ENCODE measurements around the gene AXIN2.

The AXIN2 gene

DNA sequence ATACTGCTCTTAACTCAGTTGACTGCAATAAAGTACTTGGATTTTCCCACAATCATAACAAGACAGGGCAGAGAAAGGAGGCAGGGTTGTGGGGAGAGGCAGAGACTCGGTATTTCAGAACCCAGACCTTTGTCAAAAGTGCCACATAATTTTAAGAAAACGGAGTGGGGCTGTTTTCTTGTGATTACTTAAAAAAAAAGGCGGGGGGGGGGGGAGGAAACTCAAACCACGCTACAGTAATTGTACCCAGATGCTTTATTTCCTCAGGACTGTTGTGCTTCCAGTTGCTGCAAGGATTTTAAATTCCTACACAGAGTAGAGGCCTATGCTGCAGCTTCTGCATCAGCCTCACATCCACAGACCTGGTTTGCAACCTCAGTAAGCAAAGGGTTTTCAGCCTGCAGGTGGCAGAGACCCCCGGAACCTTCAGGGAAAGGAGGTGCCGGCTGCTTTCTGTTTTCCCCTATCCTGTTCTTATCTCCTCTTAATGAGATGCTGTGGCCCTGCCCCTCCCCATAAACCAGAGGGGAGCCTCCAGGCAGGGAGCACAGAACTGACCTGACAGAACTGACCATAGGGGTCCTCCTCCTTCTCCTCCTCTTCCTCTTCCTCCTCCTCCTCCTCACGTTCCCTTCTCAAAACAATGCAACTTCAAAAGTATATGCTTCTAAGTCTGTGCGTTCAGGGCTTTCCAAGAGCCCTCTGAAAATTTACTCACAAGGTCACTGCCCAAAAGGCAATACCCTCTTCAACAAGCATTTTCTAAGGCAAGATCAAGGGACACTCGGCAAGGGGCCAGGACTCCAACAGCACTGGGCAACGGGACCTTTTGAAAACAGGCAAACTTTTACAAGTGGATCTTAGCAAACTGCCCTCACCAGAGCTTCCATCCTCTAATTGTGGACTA lies 7.5 kb downstream of the AXIN2 start:
- H3K4me3 ChIP-seq (replicated peaks; ENCODE audit: insufficient read depth, low read length) = no peak overlapping the region
- TF ChIP-seq POLR2AphosphoS5 (IDR thresholded peaks at IDR 0.05; ENCODE audit: low read depth) (no peak), CTCF (IDR thresholded peaks at IDR 0.05; ENCODE audit: insufficient read depth, low read length) (no peak), SPI1 (IDR thresholded peaks at IDR 0.05; ENCODE audit: borderline replicate concordance, low read depth) (no peak), GABPA (IDR thresholded peaks at IDR 0.05; ENCODE audit: low read depth) (no peak)
- TF ChIP-seq, protein P1, sequence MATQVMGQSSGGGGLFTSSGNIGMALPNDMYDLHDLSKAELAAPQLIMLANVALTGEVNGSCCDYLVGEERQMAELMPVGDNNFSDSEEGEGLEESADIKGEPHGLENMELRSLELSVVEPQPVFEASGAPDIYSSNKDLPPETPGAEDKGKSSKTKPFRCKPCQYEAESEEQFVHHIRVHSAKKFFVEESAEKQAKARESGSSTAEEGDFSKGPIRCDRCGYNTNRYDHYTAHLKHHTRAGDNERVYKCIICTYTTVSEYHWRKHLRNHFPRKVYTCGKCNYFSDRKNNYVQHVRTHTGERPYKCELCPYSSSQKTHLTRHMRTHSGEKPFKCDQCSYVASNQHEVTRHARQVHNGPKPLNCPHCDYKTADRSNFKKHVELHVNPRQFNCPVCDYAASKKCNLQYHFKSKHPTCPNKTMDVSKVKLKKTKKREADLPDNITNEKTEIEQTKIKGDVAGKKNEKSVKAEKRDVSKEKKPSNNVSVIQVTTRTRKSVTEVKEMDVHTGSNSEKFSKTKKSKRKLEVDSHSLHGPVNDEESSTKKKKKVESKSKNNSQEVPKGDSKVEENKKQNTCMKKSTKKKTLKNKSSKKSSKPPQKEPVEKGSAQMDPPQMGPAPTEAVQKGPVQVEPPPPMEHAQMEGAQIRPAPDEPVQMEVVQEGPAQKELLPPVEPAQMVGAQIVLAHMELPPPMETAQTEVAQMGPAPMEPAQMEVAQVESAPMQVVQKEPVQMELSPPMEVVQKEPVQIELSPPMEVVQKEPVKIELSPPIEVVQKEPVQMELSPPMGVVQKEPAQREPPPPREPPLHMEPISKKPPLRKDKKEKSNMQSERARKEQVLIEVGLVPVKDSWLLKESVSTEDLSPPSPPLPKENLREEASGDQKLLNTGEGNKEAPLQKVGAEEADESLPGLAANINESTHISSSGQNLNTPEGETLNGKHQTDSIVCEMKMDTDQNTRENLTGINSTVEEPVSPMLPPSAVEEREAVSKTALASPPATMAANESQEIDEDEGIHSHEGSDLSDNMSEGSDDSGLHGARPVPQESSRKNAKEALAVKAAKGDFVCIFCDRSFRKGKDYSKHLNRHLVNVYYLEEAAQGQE (IDR thresholded peaks at IDR 0.05; ENCODE audit: insufficient replicate concordance, low read depth) = no peak
- DNase-seq (ENCODE audit: low read depth in 1 of 2, low spot score in 1 of 2) = no peak

GRCh38 chr17:65553009-65553645 lies 8.3 kb downstream of the AXIN2 start:
- Histone ChIP-seq H3K27ac (replicated peaks) (no peak overlapping the region), H3K27me3 (ENCODE audit: insufficient read depth, poor library complexity, severe bottlenecking) (peaks cover 17% of the 10 kb centered on the region), H3K4me3 (replicated peaks; ENCODE audit: insufficient read depth, low read length) (no peak overlapping the region)
- DNase-seq (ENCODE audit: low read depth in 1 of 2, low spot score in 1 of 2) = no peak
- TF ChIP-seq SPI1 (IDR thresholded peaks at IDR 0.05; ENCODE audit: borderline replicate concordance, low read depth) (no peak), POLR2AphosphoS5 (IDR thresholded peaks at IDR 0.05; ENCODE audit: low read depth) (no peak), GABPA (IDR thresholded peaks at IDR 0.05; ENCODE audit: low read depth) (no peak), CTCF (IDR thresholded peaks at IDR 0.05; ENCODE audit: insufficient read depth, low read length) (no peak)
- TF ChIP-seq, protein P1 (IDR thresholded peaks at IDR 0.05; ENCODE audit: insufficient replicate concordance, low read depth) = no peak

More for the DNA sequence above, 7.5 kb downstream of the AXIN2 start:
- Histone ChIP-seq H3K27ac (replicated peaks) (no peak overlapping the region), H3K27me3 (ENCODE audit: insufficient read depth, poor library complexity, severe bottlenecking) (peaks cover 25% of the 10 kb centered on the region)

- Histone ChIP-seq H3K27ac (replicated peaks) (no peak overlapping the region), H3K27me3 (ENCODE audit: insufficient read depth, poor library complexity, severe bottlenecking) (peaks cover 8% of the 10 kb centered on the region), H3K4me3 (replicated peaks; ENCODE audit: insufficient read depth, low read length) (no peak overlapping the region)
- no peak for TF ChIP-seq CTCF (IDR thresholded peaks at IDR 0.05; ENCODE audit: insufficient read depth, low read length)
- TF ChIP-seq POLR2AphosphoS5 (IDR thresholded peaks at IDR 0.05; ENCODE audit: low read depth) = no peak
- no peak for TF ChIP-seq SPI1 (IDR thresholded peaks at IDR 0.05; ENCODE audit: borderline replicate concordance, low read depth)
- TF ChIP-seq, protein P1 (IDR thresholded peaks at IDR 0.05; ENCODE audit: insufficient replicate concordance, low read depth) = no peak
- no peak for TF ChIP-seq GABPA (IDR thresholded peaks at IDR 0.05; ENCODE audit: low read depth)
- DNase-seq (ENCODE audit: low read depth in 1 of 2, low spot score in 1 of 2) = no peak
These were observed 9.2 kb downstream of the AXIN2 start for GRCh38 chr17:65552214-65552613.
